ENCODE data around the gene ADGB. TPM values are rescaled to one million over a fixed set of nuclear protein-coding genes. Genes with fewer than 3 reads are reported as not detected.

Gene ADGB
- total and polyA plus RNA-seq, 9 of the 15 experiments (the other 6 are each of a cell fraction or from before 2014, with no cell fraction given), result not detected

GRCh38 chr6:146862508-146862919 is 263.7 kb downstream of the ADGB start (continued):
- TF ChIP-seq, protein P1, sequence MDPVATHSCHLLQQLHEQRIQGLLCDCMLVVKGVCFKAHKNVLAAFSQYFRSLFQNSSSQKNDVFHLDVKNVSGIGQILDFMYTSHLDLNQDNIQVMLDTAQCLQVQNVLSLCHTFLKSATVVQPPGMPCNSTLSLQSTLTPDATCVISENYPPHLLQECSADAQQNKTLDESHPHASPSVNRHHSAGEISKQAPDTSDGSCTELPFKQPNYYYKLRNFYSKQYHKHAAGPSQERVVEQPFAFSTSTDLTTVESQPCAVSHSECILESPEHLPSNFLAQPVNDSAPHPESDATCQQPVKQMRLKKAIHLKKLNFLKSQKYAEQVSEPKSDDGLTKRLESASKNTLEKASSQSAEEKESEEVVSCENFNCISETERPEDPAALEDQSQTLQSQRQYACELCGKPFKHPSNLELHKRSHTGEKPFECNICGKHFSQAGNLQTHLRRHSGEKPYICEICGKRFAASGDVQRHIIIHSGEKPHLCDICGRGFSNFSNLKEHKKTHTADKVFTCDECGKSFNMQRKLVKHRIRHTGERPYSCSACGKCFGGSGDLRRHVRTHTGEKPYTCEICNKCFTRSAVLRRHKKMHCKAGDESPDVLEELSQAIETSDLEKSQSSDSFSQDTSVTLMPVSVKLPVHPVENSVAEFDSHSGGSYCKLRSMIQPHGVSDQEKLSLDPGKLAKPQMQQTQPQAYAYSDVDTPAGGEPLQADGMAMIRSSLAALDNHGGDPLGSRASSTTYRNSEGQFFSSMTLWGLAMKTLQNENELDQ (CRISPR knock-in tag; IDR thresholded peaks at IDR 0.05; ENCODE audit: borderline replicate concordance), result no peak
- TF ChIP-seq NBN (IDR thresholded peaks at IDR 0.05; ENCODE audit: low read depth) (no peak), ZNF79 (CRISPR knock-in tag; IDR thresholded peaks at IDR 0.05; ENCODE audit: low read depth) (no peak), BRF1 (IDR thresholded peaks at IDR 0.05; ENCODE audit: borderline replicate concordance, extremely low read depth, insufficient read length) (no peak), RFX1 (IDR thresholded peaks at IDR 0.05) (no peak), ZNF586 (CRISPR knock-in tag; conservative IDR thresholded peaks at IDR 0.05) (no peak), ZNF239 (CRISPR knock-in tag; IDR thresholded peaks at IDR 0.05) (no peak), MYBL2 (IDR thresholded peaks at IDR 0.05; ENCODE audit: low read depth) (no peak), MYBL2 (CRISPR knock-in tag; IDR thresholded peaks at IDR 0.05; ENCODE audit: borderline replicate concordance) (no peak), KAT2B (IDR thresholded peaks at IDR 0.05; ENCODE audit: low read depth, low read length) (no peak), SMAD3 (CRISPR knock-in tag; conservative IDR thresholded peaks at IDR 0.05) (no peak), CCNT2 (IDR thresholded peaks at IDR 0.05; ENCODE audit: borderline replicate concordance, extremely low read depth, insufficient read length, low read depth, low read length) (peak; percentile 7), NCOA1 (IDR thresholded peaks at IDR 0.05; ENCODE audit: low read depth) (no peak), ZNF764 (CRISPR knock-in tag; IDR thresholded peaks at IDR 0.05; ENCODE audit: low read depth) (no peak), ZBTB17 (CRISPR knock-in tag; IDR thresholded peaks at IDR 0.05) (no peak), ZNF507 (tag; conservative IDR thresholded peaks at IDR 0.05) (no peak), ZNF780A (CRISPR knock-in tag; IDR thresholded peaks at IDR 0.05) (peak; percentile 53; the same call in 1 of the 2 replicates), ZNF75A (CRISPR knock-in tag; IDR thresholded peaks at IDR 0.05) (0 out of 2 replicates have a peak, but pooled peaks have one; percentile 7), HDAC1 (IDR thresholded peaks at IDR 0.05) (no peak)
- TF ChIP-seq, protein P2, sequence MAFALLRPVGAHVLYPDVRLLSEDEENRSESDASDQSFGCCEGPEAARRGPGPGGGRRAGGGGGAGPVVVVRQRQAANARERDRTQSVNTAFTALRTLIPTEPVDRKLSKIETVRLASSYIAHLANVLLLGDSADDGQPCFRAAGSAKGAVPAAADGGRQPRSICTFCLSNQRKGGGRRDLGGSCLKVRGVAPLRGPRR (CRISPR knock-in tag; IDR thresholded peaks at IDR 0.05), result no peak
- TF ChIP-seq, protein P3, sequence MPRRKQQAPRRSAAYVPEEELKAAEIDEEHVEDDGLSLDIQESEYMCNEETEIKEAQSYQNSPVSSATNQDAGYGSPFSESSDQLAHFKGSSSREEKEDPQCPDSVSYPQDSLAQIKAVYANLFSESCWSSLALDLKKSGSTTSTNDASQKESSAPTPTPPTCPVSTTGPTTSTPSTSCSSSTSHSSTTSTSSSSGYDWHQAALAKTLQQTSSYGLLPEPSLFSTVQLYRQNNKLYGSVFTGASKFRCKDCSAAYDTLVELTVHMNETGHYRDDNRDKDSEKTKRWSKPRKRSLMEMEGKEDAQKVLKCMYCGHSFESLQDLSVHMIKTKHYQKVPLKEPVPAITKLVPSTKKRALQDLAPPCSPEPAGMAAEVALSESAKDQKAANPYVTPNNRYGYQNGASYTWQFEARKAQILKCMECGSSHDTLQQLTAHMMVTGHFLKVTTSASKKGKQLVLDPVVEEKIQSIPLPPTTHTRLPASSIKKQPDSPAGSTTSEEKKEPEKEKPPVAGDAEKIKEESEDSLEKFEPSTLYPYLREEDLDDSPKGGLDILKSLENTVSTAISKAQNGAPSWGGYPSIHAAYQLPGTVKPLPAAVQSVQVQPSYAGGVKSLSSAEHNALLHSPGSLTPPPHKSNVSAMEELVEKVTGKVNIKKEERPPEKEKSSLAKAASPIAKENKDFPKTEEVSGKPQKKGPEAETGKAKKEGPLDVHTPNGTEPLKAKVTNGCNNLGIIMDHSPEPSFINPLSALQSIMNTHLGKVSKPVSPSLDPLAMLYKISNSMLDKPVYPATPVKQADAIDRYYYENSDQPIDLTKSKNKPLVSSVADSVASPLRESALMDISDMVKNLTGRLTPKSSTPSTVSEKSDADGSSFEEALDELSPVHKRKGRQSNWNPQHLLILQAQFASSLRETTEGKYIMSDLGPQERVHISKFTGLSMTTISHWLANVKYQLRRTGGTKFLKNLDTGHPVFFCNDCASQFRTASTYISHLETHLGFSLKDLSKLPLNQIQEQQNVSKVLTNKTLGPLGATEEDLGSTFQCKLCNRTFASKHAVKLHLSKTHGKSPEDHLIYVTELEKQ (CRISPR knock-in tag; IDR thresholded peaks at IDR 0.05), result no peak
